Prostate gland (tissue), 2 donors: Measurements from ENCODE around the gene CHD3.

ENCODE experiments used
- CTCF ChIP-seq, 4 experiments: fragments of 200-600 bp in 2 of 4; fragments of 450-650 bp in 2 of 4; sonication (generic) in 2 of 4; IDR thresholded peaks; 1 replicate in 3 of 4; 2 replicates in 1 of 4; pipeline ENCODE4 v1.5.1; 2016 to 2019; ENCODE audit warnings: antibody characterized with exemption in 4 of 4, mild to moderate bottlenecking in 2 of 4, moderate library complexity in 2 of 4
- POLR2A ChIP-seq: fragments of 450-650 bp; IDR thresholded peaks from one replicate; pipeline ENCODE4 v1.6.1; 2016; ENCODE audit warnings: antibody characterized with exemption, mild to moderate bottlenecking

- no peak for TF ChIP-seq CTCF (IDR thresholded peaks at IDR 0.05)
- TF ChIP-seq POLR2A, result no peak
These were observed 67.8 kb downstream of the CHD3 start for GRCh38 chr17:7956228-7956965.
